Gastrocnemius medialis (tissue), 4 donors: ENCODE measurements around the gene GRIK1.

ENCODE experiments used
- CTCF ChIP-seq, 5 experiments: fragments of 450-650 bp in 3 of 5; fragments of 200-600 bp in 2 of 5; sonication (generic) in 2 of 5; IDR thresholded peaks in 4 of 5; conservative IDR thresholded peaks in 1 of 5; 1 replicate in 4 of 5; 2 replicates in 1 of 5; pipeline ENCODE4 v1.5.1; 2016 to 2019; ENCODE audit warnings: antibody characterized with exemption in 5 of 5, mild to moderate bottlenecking in 3 of 5, moderate library complexity in 3 of 5
- POLR2A ChIP-seq, 2 donors: fragments of 450-650 bp; IDR thresholded peaks; one replicate each; pipeline ENCODE4 v1.6.1; 2017; ENCODE audit warnings: antibody characterized with exemption in 2 of 2, mild to moderate bottlenecking in 2 of 2, moderate library complexity in 2 of 2

- TF ChIP-seq CTCF (IDR thresholded peaks at IDR 0.05 in 4 of 5, conservative IDR thresholded peaks at IDR 0.05 in 1 of 5) (no peak), POLR2A (IDR thresholded peaks at IDR 0.05) (no peak)
Measured at GRCh38 chr21:29675451-29675850, 264.3 kb downstream of the GRIK1 start.
